Stimulated activated CD8-positive, alpha-beta memory T cell treated with anti-CD3 and anti-CD28 coated beads, Interleukin-15, amount 100 ng/mL, for 1 hour (primary cell): Measurements from ENCODE around the gene ERF.

ENCODE experiments used
- DNase-seq: peaks from one replicate; pipeline ENCODE4 v3.0.0-alpha.2; 2020; ENCODE audit warnings: low read depth

ERF gene

DNA sequence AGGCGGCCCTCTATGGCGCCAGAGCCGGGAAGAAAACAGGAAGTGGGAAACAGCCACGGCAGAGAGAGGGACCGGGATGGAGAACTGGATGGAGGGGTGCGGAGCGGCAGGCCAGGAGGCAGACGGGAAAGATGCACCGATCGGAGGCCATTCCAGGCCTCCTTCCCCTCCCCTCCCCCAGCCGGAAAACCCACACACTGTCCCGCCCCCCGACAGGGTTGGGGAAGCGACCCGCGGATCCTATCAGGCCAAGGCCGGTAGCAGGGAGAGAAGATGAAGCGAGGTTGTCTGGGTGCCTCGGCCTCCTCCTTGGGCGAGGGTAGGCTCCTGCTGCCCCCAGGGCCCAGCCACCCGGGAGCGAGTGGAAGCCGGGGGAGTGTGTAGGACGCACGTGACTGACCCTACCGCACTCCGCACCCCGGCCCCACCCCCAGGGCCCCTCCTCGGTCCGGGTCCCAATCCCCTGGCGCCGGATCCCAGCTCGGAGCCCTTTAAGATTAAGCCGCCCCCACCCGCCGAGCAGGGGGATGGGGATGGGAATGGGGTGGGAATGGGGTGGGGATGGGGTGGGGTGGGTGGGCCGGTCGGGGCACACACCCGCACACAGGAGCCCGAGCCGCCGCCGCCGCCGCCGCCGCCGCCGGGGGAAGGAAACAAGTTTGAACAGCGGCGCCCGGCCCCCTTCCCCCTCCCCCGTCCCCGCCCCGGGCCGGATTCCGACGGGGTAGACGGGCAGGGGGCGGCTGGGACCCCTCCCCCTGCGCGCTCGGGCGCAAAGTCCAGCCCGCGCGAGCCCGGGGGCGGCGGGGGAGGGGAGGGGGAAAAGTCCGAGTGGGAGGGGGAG lies 1.5 kb downstream of the ERF start:
- DNase-seq: no peak

DNA sequence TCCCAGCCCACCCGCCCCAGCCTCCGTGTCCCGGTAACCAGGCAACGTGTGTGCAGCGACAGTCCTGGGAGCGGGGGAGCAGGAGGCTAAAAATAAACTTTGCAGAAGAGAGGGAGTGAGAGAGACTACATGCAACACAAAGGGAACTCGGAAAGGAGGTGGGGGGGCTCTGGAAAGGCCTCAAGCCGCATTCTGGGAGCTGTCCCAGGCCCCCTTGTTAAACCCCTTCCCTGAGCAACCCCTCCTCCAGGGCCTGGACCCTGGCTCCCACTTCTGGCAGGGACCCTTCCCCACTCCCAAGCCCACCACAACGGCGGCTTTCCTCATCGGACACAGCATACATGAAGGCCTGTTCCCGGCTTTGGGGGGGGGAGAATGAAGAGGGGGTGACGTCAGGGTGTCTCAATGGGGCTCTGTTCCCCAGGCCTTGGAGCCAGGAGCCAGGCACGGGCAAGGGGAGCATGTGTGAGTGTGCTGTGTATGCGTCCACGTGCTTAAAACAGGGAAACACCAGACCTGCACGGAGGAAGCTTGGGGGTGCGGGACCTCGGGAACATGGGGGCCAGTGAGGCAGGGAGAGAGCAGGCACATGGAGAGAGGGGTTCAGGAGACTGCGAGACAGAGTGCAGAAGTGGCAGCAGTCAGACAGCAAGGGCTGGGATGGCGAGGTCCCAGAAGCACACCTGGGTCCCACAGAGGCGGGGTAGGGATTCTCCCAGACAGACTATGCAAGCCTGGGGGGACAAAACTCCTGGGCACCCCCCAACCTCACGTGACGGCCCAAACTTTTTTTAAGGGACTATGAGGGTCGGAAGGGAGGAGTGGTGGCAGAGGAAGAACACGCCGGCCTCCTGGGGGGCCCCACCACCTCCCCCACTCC lies 2.3 kb downstream of the ERF start:
- no peak for DNase-seq

DNA sequence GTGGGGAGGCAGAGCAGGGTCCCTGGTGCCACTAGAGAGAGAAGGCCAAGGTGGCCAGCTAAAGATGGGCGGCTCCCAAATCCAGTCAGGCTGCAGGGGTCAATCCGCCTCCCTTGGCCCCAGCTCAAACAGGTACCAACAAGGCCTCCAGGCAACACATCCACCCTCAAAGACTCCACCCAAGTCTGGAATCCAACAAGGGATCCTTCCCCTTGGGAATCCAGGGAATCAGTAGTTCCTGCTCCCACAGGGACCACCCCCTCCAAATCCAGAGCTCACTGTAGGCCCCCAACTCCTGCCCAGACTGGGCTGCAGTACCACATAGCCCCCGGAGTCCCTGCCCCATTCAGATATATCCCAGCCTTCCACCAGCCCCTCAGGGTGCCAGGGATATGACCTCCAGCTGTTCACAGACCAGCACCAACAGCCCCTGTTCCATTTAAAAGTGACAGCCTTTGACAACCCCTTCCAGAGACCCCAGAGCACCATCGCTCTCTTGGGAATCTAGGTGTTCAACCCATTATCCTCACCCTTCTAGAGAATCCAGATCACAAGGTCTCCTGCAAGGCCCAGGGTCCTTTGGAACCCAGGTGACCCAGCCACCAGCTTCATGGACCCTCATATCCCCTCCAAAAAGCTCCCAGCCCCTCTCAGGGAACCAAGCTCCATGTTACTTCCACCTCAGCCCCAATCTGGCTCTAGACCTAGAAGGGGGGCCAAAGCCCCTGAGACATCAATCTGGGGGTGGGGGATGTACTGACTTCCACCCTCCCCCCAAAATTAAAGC lies 3.2 kb downstream of the ERF start:
- DNase-seq: no peak

DNA sequence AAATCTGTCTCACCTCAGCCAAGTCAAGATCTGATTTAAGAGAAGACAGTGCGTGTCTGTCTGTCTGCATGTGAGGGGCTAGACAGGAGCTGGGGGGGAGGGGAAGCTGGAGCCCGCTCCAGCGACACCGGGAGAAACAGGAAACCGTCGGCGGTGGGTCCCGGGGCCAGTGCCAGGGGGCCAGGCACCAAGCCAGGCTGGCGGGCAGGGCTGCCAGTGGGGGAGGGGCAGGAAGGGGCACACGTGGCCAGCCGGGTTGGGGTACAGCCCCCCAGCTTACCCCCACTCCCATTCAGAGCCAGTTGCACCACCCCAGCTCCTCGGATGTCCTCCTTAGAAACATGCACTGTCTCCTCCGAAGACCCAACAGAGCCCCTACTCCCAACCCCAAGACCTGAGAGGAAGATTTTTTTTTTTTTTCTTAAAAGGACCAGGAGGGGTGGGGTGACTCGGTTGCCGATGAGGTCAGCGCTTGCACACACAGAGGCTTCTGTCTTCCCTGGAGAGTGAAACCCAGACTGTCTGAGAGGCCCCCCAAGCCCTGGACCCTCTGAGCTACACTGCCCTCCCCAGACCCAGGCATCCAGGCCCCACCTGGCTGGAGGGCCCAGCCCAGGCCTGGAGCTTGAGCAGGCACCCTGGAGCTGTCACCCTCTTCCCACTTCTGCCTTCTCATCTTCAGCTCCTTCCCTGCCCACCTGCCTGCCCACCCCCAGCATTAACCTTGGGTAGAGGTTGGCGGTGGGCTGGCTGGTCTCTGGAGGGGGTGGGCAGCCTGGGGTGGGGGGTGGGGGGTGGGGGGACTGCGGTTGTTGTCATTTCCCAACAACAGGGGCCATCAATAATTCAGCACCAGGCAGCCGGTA lies 4.0 kb downstream of the ERF start:
- DNase-seq: no peak

DNA sequence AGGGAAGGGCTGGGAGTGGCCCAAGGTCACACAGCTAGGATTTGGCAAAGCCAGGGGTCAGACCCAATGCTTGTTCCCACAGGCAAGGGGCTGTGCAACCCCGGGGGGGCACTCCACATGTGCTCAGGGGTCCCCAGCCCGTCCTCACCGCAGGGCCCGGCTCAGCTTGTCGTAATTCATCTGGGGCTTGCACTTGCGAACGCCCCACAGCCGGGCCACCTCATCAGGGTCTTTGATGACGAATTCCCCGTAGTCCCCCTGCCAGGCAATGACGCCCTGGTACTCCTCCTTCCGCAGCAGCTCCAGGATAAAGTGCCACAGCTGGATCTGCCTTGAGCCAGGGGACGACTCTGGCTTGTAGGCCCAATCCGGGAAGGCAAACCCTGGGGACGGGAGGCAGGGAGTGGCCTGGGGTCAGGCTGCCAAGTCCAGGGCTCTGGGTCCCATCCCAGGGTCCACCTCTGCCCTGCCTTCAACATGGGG lies 4.7 kb downstream of the ERF start:
- no peak for DNase-seq

DNA sequence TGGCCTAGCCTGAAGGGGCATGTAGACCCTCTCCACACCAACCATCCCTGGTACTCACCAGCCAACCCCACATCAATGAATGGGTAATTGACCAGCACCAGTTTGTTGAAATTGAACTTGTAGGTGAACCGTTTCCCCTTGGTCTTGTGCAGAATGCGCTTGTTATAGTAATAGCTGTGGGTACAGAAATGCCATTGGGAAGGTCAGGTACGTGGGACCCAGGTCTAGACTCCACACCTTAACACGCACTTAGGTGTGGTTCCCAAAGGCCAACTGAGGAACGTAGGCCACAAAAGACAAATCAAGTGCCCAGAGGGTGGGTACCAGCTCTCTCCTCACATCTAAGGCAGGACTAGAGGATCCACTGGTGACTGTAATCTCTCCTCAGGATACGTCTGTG lies 5.2 kb downstream of the ERF start:
- no peak for DNase-seq

DNA sequence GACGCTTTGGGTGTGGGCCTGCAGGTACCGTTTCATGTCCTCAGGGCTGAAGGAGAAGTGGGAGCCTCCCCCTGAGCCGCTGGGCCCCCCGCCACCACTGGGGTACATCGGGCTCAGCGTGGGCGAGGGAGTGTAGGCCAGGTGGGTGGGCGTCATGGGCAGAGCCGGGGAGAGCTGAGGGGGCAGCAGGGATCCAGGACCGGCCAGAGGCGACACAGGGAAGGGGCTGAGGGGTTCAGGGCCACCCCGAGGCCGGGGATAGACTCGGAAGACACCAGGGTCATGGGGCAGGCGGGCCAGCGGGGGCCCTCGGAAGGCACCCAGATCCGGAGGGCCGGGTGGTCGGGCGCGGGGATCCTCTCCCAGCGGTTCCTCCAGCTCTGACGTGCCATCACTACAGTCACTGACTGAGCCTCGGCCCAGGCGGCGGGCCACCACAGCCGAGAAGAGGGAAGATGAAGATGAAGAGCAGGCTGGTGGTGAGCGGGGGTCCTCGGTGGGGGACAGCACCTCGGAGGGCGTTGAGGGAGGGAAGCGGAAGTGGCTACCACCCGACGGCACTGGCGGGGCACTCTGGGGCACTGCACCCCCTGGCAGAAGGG lies 5.7 kb downstream of the ERF start:
- no peak for DNase-seq

DNA sequence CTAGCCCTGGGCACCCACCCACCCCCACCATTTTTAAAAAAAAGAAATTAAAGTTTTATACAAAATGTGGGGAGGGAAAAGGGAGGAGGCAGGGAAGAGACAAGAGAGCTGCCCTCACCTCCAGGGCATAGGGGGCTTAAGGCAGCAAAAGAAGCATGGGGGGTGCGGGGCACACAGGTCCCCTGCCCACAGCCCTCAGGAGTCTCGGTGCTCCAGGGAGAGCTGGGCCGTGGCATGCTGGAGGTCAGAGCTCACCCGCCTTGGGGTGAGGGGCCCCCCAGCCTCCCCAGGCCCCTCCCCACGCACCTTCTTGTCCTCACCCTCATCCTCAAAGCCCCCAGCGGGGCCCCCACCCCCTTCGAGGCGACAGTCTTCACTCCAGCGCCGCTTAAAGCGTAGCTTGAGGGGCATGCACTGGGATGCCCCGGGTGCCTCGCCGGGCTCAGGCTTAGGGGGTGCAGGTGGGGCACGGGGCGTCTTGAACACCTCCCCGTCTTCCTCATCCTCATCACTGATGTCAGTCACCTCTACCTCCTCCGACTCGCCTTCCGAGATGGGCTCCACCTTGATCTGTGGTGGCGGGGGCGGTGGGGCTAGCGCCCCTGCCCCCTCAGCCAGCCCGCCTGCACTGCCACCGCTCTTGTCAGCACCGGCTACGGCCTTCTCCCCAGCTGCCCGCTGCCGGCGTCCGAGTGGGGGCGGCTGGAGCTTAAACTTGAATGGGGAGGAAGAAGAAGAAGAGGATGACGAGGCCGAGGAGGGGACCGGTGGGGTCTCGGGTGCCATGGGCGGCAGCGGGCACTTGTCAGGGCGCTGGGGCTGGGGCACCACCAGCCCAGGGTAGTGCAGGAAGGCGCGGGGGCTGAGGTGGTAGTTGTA lies 6.4 kb downstream of the ERF start:
- no peak for DNase-seq

DNA sequence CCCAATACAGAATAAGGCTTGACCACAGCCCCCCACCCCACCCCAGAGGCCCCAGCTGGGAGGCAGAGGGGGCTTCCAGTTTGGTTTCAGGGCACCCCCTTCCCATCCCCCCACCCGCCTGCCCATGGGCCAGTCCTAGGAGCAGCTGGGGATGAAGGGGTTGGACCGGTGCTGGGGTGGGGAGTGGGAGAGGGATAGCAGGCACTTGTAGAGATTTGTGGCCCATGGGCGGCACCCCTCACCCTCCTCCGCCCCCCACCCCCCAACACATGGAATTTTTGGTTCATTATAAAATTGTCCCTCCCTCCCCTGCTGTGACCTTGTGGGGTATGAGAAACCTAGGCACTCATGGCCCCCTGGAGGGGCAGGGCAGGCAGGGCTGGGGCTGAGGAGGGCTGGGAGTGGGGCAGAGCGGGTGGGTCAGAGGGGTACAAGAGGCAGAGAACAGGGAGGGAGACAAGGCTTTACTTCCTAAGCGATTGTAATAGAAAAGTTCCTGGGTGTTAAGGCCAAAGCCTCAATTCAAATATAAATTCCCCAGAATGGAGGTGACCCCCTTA lies 7.2 kb downstream of the ERF start:
- DNase-seq: no peak

DNA sequence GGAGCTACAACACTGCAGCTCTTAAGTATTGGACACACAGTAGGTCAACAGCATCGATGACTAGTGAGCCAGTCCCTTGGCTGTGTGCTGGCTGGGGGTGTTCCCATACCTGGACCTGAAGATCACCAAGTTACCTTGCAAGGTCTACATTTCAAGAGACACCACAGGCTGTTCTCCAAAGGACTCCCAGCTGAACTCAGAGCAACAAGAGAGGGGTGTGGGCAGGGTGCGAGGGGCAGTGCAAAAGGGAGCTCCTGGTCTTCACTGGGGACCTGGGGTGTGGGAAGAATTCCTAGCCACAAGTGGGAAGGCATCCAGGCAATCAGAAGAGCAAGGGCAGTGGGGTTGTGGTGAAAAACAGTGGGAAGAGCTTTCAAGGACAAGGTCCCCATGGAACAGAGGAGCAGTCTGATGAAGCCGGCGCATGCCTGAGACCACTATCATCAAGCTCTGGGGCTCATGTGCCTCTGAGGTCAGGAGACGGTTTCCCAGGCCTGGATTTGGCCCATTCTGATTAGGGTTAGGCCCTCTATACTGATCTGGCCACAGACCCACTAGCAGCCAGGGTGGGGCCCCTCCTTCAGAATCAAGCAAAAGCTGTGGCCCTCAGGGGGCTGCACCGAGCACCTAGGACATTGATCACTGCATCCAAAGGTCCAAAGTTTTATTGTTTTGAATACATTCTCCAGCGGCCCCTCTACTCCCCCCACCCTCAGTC lies 7.8 kb downstream of the ERF start:
- no peak for DNase-seq

DNA sequence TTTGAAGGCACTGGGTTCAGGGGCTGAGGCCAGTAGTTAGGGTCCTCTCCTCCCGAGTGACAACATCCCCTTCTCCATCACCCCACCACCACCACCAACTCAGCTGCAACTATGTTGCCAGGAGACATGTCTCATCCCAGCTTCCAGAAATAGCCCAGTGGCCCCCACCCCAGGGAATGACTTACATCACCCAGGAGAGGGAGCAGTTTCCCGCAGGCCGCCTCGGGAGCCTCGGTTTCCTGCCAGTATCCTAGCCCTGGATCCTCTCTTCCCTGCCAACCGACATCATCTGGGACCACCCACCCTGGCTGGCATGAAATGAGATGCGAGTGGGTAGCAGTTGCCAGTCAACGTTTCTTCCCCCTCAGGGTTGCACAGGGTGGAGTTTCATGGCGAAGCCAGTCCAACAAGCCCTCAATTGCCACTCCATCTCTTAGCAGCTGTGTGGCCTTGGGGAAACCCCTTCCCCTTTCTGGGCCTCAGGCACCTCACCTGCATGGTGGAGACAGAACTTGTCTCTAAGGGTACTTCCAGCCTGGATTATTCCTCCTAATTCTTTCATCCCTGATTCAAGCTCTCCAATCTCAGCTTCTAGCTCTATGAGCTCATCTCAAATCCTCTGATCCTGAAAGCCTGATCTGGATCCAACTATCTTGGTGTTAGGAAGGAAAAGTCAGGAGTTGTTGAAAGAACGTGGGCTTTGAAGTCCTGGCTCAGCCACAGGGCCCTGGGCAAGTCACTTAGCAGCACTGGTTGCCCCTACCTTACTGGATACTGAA lies 8.6 kb downstream of the ERF start:
- no peak for DNase-seq

DNA sequence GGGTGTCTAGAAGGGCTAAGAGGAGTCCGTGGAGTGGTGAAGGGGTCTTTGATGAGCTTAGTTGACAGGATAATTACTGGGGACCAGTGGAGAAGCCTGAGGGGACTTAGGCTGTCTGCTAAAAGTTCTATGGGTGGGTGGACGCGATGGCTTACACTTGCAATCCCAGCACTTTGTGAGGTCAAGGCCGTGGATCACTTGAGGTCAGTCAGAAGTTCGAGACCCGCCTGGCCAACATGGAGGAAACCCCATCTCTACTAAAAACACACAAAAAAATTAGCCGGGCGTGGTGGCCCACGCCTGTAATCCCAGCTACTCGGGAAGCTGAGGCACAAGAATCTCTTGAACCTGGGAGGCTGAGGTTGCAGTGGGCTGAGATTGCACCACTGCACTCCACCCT lies 9.7 kb downstream of the ERF start:
- DNase-seq: no peak

DNA sequence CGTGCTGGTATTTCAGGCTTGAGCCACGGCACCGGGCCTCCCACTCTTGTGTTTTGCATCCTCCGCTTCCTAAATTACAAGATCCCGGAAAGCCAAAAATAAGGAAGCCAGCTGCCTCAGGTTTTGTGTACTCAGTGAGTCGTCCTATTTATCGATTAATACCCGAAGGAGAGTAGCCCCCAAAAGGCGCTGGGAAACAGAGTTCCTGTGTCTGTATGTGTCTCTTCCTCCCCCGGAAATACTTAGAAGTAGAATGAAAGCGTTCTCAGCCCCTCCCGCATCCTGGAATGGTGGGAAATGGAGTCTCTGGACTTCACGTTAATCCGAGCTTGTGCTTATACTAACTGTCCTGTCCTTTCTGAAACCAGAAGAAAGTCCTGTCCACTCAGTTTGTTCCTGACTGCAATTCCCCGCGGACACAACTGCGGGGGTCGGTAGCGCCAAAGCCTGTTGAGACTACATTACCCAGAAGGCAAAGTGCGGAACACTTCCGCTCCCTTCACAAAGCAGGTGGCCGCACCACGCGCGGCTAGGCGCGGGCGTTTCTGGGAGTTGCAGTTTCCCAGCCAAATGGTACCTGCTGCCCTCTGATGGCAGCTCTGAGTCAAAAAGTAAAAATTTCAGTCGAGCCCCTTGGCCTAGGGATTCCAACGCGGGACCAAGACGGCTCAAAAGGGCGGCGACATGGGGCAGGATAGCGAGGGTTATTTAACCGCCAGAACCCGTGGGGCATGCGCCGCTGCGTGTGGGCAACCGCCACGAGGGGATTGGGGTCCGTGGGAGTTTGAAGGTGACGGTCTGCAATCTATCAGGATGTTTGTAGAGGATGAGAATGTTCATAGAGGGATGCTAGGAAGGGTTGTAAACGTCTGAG lies 10.3 kb downstream of the ERF start:
- DNase-seq: peak; percentile 87

DNA sequence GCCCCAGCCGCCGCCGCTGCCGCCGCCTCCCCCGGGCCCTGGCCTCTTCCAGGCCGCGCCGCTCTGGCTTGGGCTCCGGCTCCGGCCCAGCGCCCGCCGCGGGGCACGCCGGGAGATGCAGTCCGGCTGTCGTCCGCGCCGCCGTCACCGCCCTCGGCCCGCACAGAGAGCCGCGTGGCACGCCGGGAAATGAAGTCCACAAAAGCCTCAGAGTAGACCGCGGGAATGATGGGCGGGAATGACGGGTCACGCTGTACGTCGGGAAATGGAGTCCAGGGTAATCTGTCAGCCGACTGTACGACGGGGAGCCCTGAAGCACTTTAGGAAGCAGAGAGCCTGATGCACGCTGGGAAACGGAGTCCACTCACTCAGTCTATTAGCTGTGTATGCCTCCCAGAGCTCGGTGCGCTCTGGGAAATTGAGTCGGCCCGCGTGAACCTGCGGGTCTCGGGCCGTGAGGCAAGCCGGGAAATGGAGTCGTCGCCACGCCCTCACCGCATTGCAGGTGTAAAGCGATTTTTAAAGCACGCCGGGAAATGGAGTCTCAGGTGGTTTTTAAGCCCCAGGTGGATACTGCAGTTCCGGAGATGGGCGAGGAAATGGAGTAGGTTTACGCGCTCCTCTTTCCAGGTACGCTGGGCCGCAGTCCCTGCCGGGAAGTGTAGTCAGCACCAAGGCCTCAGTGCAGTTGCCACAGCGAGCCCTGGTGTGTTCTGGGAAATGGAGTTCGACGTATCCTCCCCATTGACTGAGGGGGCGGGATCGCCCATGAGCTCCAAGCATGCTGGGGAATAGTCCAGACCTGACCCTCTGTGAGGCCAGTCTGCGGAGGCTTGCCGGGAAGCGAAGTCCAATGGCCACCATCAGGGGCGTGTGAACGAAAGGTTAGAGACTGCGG lies 12.2 kb downstream of the ERF start, which contains the start of gene GSK3A:
Gene GSK3A (minus strand): TSS at position 91 of the 898 bp plus-strand sequence. CDS start 137 bp downstream, outside the sequence.
- peak; percentile 89 for DNase-seq

DNA sequence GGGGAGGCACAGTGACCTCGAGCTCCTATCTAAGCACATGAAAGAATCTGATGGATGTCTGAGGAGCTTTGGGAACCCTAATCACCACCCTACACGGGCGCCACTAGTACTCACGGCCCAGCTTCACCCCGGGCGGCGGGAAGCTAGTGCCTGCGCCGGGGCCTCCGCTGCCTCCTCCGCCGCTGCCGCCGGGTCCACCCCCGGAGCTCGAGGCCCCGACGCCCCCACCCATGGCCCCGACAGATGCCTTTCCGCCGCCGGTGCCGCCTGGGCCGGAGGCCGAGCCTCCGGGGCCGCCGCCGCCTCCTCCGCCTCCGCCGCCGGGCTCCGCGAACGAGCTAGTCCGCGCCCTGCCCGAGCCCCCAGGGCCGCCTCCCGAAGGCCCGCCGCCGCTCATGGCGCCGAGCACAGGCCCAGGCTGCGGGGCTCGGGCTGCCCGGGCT lies 12.8 kb downstream of the ERF start:
- no peak for DNase-seq

DNA sequence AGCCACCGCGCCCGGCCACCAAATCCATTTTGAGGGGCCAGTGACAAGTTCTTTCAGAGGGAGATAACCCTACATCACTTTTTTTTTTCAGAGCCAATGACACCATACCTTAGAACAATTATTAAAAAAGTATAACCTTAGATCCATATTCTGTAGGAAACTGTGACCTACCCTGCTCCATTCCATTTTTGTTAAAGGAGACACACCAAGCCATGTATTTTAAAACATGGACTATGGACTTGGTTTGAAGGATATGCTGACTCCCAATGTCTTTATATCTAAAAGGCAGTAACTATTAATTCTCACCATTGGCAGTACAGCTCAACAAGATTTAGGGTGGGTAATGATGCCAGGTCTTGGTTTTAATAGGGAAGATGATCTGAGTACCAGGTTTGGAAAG lies 13.6 kb downstream of the ERF start:
- no peak for DNase-seq
